GM18951 (cell line): ENCODE data around the gene RRM2.

Source experiments
- POLR2A ChIP-seq: IDR thresholded peaks from 4 replicates; pipeline ENCODE4 v1.6.1; 2011; ENCODE audit warnings: mild to moderate bottlenecking; ENCODE audit not compliant: insufficient read length, insufficient read depth; ENCODE audit errors: extremely low read depth
- in situ Hi-C: fragments of 300-500 bp; cut with MboI; formaldehyde crosslinking; loops from one replicate; pipeline ENCODE4 v1.12.0; 2022; ENCODE audit warnings: low sequenced_read_pairs, mixed read lengths, inconsistent platforms; ENCODE audit not compliant: unreplicated experiment

Gene RRM2

GRCh38 chr2:10167316-10167715 is 44.8 kb downstream of the RRM2 start:
- no peak for TF ChIP-seq POLR2A
- in situ Hi-C loops: no loop called here

DNA sequence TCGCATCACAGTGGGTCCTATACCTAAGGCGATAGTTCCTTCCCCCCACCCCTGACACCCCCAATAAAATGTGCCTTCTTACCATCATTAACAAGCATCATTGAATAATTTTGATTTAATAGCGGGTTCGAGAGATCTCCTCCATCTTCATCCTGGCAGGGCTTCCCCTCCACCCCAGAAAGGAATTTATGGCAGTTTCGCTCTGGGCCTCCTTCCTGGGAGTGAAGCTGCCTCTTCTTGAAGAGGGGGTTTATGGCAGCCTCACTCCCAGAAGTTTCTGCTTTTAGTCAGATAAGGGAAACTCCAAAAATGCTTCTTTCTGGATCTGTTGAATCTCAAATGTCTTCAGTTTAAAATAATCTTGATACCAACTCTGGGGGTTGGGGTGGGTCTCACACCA is 45.7 kb downstream of the RRM2 start:
- TF ChIP-seq POLR2A: no peak
- in situ Hi-C loops: no loop called here

DNA sequence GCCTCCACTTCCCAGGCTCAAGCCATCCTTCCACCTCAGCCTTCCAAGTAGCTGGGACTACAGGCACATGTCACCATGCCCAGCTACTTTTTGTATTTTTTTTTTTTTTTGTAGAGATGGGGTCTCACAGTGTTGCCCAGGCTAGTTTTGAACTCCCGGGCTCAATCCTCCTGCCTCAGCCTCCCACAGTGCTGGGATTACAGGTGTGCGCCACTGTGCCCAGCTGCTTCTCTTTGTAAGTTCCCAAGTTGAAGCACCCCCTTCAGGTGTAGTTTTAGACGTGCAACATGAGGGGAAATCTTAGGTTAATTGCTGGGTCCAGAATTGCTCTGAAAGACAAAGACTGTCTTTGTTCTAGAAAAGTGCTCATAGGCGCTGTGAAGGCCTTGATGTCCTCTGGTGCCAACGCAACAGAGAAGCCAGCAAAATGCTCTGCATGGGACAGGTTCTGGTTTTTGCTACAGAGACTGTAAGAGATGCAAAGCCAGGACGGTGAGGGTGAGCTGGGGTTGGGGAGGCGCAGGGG is 46.6 kb downstream of the RRM2 start:
- TF ChIP-seq POLR2A: no peak
- in situ Hi-C loops: no loop called here

DNA sequence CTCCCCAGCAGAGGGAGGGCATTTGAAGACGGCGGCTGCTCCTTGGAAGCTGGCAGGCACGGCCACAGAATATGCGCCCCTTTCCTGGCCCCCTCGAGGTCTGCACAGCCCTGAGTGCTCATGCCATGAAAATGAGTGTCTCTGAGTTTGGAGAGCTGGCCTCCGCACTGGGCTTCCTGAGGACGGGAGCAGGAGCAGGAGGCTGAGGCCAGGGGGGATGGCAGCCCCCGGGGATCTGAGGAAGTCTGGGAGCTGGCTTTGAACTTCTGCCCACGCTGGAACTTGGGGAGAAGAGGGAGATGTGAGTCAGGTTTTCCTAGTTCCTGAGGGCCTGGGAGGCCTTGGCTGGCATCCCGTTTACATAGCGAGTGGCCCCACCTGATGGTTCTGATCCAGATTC is 47.0 kb downstream of the RRM2 start:
- in situ Hi-C loops: no loop called here
- no peak for TF ChIP-seq POLR2A

DNA sequence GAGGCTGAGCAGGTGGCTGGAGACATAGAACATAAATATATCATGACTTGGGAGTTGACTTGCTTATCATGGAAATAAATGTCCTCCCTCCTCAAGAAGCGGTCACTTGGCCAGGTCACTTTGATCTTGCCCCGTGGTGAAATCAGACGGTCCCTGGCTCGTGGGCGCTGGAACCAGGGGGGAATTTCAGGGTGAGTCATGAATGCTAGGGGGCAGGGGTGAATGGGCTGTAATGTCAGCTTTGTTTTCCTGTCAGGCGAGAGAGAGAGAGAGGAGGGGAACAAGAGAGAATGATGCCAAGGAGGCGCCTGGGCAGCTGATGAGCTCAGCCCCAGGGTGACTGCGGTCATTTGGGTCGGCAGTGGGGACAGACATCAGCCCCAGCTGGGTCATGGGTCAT is 47.7 kb downstream of the RRM2 start:
- no peak for TF ChIP-seq POLR2A
- in situ Hi-C loops: no loop called here

DNA sequence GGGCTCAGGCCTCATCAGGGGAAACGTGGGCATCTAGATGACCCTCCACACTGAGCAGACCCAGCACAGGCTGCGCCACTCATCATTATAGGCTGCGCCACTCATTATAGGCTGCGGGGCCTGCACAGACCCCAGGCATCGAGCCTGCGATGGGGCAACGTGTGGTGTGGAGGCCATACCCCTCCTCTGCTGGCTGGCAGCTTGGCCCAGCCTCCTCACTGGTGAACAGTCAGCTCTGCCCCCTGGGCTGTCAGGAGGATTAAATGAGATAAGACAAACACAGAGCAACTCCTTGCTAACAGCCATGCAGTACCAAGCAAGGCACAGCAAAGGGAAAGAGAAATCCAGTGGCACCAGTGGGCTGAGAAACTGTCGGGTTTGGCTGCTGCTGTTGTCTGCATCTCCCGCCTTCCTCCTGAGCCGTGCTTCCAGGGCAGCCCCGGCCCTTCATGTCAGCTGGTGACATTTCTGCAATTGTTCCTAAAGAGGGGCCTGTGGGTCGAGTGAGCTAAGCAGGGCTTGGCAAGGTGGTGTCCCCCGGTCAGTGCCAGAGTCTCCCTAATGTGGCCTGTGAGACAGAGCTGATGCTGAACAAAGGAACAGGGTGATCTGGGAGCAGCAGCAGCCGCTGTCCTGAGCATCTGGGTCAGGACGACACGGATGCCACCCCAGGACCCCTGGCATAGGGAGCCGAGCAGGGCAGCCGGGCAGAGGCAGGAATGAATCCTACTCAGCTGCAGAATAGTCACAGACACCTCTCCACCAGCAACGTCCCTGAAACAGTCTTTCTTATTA is 48.7 kb downstream of the RRM2 start:
- no peak for TF ChIP-seq POLR2A
- in situ Hi-C loops: no loop called here

DNA sequence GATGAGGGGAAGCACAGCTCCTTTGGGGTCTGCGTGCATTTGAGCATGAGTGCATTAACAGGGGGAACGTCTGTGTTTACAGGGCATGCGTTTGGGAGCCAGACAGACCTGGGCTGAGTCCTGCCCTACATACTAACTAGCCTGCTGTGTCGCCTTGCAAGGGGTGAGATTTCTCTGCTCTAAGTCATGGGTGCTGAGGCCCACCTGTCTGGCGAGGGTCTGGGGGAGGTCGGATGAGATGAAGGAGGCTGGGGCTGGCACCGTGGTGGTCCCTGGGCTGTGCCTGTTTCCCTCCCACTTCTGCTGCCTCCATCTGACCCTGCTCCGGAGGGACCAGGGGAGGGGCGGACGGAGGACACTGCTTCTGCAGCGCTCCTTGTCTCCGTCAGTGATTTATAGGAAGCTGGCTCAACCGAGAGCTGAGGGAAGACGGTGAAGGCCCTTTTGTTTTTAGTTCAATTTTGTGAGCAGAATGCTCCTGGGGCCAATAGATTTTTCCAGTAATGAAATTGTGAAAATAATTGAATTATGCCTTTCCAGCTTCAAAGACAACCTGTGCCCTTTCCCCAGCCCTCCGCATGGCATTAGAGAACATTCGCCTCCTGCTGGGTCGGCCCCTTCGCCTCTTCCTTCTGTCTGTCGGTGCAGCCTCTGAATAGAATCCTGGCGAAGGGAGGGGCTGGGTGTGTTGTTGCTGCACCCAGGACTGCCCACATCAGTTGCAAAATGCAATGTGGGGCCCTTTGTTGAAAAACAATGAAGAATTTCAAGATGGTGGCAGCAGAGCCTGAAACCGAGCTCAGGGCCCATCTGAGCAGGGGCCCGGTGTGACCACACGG is 49.7 kb downstream of the RRM2 start:
- no peak for TF ChIP-seq POLR2A
- in situ Hi-C loops: no loop called here

- TF ChIP-seq POLR2A: no peak
- in situ Hi-C loops: no loop called here
Observed at GRCh38 chr2:10173258-10174005, 50.9 kb downstream of the RRM2 start.

- in situ Hi-C loops: no loop called here
- TF ChIP-seq POLR2A: no peak
Observed at GRCh38 chr2:10174173-10174572, 51.6 kb downstream of the RRM2 start.

DNA sequence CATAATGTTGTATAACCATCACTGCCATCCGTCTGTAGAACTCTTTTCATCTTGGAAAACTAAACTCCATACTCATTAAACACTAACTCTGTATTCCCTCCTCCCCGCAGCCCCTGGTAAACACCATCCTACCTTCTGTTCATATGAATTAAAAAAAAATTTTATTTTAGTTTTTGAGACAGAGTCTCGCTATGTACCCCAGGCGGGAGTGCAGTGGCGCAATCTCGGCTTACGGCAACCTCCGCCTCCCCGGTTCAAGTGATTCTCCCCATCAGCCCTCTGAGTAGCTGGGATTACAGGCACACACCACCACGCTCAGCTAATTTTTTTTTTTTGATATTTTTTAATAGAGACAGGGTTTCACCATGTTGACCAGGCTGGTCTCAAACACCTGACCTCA is 52.9 kb downstream of the RRM2 start:
- in situ Hi-C loops: no loop called here
- no peak for TF ChIP-seq POLR2A

DNA sequence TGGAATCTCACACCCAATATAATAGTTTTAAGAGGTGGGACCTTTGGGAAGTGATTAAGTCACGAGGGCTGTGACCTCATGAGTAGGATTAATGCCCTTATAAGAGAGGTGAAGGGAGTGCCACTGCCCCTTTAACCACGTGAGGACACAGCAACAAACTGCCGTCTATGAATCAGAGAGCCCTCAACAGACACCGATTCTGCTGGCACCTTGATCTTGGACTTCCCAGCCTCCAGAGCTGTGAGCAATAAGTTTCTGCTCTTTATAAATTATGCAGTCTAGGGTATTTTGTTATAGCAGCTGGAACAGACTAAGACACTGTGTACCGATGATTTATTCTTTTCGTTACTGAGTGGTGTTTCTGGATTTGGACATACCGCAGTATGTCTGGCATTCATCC is 56.2 kb downstream of the RRM2 start:
- in situ Hi-C loops: no loop called here
- TF ChIP-seq POLR2A: no peak

- no peak for TF ChIP-seq POLR2A
- in situ Hi-C loops: no loop called here
Observed at GRCh38 chr2:10179422-10179821, 56.9 kb downstream of the RRM2 start.

GRCh38 chr2:10180229-10180628 is 57.7 kb downstream of the RRM2 start:
- no peak for TF ChIP-seq POLR2A
- in situ Hi-C loops: no loop called here
